ENCODE results near the gene SLC26A3. TPM values are rescaled to one million over a fixed set of nuclear protein-coding genes. Genes with fewer than 3 reads are reported as not detected.
A peak's percentile ranks its signal among the peaks of the same experiment; 100 is the strongest.

Gene SLC26A3
- total RNA-seq, 1 experiment from 2014 or later = not detected

- no peak for DNase-seq (ENCODE audit: unreplicated experiment)
- BruUV-seq (replicated peaks) = no TSS peak
- H3K4me3 Mint-ChIP-seq (ENCODE audit: unreplicated experiment) = no peak overlapping the region
- POLR2A ChIA-PET = no interaction called here
- intact Hi-C loops (cut with micrococcal nuclease) = no loop called here
- H3K4me1 Mint-ChIP-seq (ENCODE audit: insufficient read depth, unreplicated experiment) = no peaks in the 10 kb centered on the region
- CTCF ChIA-PET = interaction anchor here (0.7 kb wide), 1 partner anchor 250 kb away, joined by 3 read pairs; no protein-coding TSS in a partner anchor
- H3K27me3 Mint-ChIP-seq (ENCODE audit: insufficient read depth, unreplicated experiment) = no peaks in the 10 kb centered on the region
- H3K36me3 Mint-ChIP-seq (ENCODE audit: insufficient read depth, unreplicated experiment) = peaks cover 54% of the 10 kb centered on the region
- no peak for TF ChIP-seq CTCF (IDR thresholded peaks at IDR 0.05; ENCODE audit: unreplicated experiment)
- H3K27ac Mint-ChIP-seq (ENCODE audit: low read depth, unreplicated experiment) = no peak overlapping the region
- H3K9me3 Mint-ChIP-seq (ENCODE audit: unreplicated experiment) = no peaks in the 10 kb centered on the region
Observed at GRCh38 chr7:107751113-107751512, 51.9 kb downstream of the SLC26A3 start.

- TF ChIP-seq CTCF (IDR thresholded peaks at IDR 0.05; ENCODE audit: unreplicated experiment) = no peak
- intact Hi-C loops (cut with micrococcal nuclease) = no loop called here
- H3K27ac Mint-ChIP-seq (ENCODE audit: low read depth, unreplicated experiment) = peak overlapping the region; percentile 97
- peaks cover 21% of the 10 kb centered on the region for H3K4me1 Mint-ChIP-seq (ENCODE audit: insufficient read depth, unreplicated experiment)
- H3K27me3 Mint-ChIP-seq (ENCODE audit: insufficient read depth, unreplicated experiment) = no peaks in the 10 kb centered on the region
- no TSS peak for BruUV-seq (replicated peaks)
- no peaks in the 10 kb centered on the region for H3K9me3 Mint-ChIP-seq (ENCODE audit: unreplicated experiment)
- no peak for DNase-seq (ENCODE audit: unreplicated experiment)
- CTCF ChIA-PET = interaction anchor here (0.7 to 10.4 kb wide), 6 partner anchors 9 to 318 kb away, joined by 3 to 227 read pairs (median 4); no protein-coding TSS in a partner anchor
- H3K36me3 Mint-ChIP-seq (ENCODE audit: insufficient read depth, unreplicated experiment) = peaks cover 22% of the 10 kb centered on the region
- peak overlapping the region; percentile 94 for H3K4me3 Mint-ChIP-seq (ENCODE audit: unreplicated experiment)
- POLR2A ChIA-PET = interaction anchor here (1.0 to 5.3 kb wide), 5 partner anchors 10 to 283 kb away, joined by 3 to 93 read pairs (median 6); partner anchors contain the start of gene DLD
Observed at GRCh38 chr7:107746006-107746405, 57.0 kb downstream of the SLC26A3 start.

GRCh38 chr7:107744345-107744750 is 58.7 kb downstream of the SLC26A3 start:
- POLR2A ChIA-PET = interaction anchor here (0.5 to 5.3 kb wide), 16 partner anchors 9 to 576 kb away, joined by 3 to 93 read pairs (median 6); partner anchors contain the start of genes COG5, DLD, DUS4L and HBP1
- peaks cover 21% of the 10 kb centered on the region for H3K4me1 Mint-ChIP-seq (ENCODE audit: insufficient read depth, unreplicated experiment)

More at GRCh38 chr7:107744345-107744750, 58.7 kb downstream of the SLC26A3 start:
- Mint-ChIP-seq H3K27ac (ENCODE audit: low read depth, unreplicated experiment) (peak overlapping the region; percentile 97), H3K36me3 (ENCODE audit: insufficient read depth, unreplicated experiment) (peaks cover 7% of the 10 kb centered on the region), H3K27me3 (ENCODE audit: insufficient read depth, unreplicated experiment) (no peaks in the 10 kb centered on the region), H3K4me3 (ENCODE audit: unreplicated experiment) (peak overlapping the region; percentile 94), H3K9me3 (ENCODE audit: unreplicated experiment) (no peaks in the 10 kb centered on the region)
- intact Hi-C loops (cut with micrococcal nuclease) = loop anchor here (5.0 kb wide), 1 partner anchor 162 kb away; the partner anchor contains the start of gene BCAP29
- CTCF ChIA-PET = interaction anchor here (1.0 to 10.4 kb wide), 8 partner anchors 14 to 717 kb away, joined by 3 to 227 read pairs (median 4); no protein-coding TSS in a partner anchor
- TF ChIP-seq CTCF (IDR thresholded peaks at IDR 0.05; ENCODE audit: unreplicated experiment) = no peak
- DNase-seq (ENCODE audit: unreplicated experiment) = no peak
- BruUV-seq (replicated peaks) = no TSS peak
